Activated CD4-positive, alpha-beta T cell treated with anti-CD3 and anti-CD28 coated beads, Interleukin-2, amount 50 U/mL, for 1 hour (primary cell): Measurements from ENCODE around the gene WDR43.
"Not testable (repeated sequence)": the region's sequence is repeated elsewhere in the genome, so short reads cannot be mapped to it uniquely, and the experiment has no call there.

ENCODE experiments used
- DNase-seq: peaks from one replicate; pipeline ENCODE4 v3.0.0-alpha.2; 2020

The WDR43 gene

DNA sequence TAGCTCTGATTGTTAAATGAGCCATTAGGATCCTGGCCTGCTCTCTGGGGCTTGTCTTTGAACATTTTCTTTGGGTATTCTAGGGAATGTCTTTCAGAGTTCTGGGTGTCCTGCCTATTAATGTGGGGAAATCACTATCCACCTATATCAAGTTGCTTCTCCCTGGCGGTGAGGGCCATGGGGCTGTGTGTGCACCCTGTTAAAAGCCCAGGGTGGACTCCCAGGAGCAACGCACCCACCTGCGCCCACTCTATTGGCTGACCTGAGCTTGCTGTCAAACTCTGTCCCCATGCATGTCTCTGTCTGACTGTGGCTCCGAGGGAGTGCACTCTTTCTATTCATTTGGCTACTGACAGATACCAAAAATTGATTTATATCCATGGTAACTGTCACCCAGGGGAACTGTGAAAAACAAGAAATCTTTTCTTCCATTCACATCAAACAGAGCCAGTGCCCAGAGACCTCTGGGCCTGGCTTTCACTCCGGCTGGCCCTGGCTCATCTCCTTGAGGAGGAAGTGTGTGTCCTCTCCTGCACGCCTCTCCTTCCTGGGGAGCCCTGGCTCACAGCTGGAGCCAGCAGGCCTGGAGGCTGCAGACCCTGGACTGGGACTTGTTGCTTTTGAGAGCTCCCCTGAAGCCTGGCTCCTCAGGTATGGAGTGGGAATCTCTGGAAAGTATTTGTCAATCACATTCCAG lies 76.1 kb downstream of the WDR43 start:
- no peak for DNase-seq

DNA sequence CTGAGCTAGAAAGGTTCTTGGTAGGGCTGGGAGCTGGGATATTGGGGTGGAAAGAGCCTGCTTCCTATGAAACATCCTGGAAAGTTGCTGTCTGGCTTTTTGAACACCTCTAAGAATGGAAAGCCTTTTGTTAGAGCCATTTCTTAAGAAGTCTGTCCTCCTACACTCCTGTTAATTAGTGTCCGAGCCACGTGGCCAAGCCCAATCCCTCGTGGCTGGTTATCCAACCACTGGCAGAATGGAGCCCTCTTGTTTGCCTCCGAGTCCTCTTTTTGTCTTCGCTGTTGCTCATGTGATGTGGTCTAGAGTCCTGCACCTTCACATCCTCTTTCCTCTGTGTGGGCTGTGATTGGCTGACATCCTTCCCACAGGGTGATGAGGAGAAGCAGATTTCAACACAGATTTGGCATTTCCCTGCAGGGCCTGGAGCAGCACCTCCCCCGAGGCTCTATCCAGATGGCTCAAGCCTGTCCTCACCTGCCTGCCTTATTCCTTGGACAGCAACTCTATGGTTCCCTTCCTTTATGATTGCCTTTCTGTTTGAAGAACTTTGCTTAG lies 78.4 kb downstream of the WDR43 start:
- DNase-seq, result no peak

DNA sequence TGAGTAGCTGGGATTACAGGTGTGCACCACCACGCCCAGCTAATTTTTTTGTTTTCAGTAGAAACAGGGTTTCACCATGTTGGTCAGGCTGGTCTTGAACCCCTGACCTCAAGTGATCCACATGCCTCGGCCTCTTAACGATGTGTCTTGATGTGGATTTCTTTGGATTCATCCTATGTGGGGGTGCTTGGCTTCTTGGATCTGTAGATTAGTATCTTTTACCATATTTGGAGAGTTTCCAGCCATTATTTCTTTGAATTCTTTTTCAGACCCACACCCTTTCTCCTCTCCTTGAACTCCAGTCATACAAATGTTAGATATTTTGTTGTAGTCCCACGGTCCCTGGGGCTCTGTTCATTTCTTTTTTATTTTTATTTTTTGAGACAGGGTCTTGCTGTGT lies 79.8 kb downstream of the WDR43 start:
- no peak for DNase-seq

DNA sequence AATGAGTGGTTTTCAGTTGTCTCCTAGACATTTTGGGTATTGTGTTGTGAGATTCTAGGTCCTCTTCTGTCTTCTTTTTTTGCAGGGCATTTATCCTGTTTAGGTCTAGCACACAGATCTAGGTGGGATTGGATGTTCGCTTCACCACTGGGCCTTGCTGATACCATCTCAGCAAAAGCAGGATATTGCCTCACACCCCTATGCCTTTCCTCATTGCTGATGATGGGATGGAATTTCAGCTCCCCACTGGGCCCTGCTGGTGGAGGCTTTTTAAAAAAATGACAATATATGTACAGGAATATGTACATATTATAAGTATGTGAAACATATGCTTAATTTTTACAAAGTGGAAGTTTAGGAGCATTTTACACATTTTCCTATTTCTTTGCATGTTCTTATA lies 81.2 kb downstream of the WDR43 start:
- DNase-seq, result no peak

DNA sequence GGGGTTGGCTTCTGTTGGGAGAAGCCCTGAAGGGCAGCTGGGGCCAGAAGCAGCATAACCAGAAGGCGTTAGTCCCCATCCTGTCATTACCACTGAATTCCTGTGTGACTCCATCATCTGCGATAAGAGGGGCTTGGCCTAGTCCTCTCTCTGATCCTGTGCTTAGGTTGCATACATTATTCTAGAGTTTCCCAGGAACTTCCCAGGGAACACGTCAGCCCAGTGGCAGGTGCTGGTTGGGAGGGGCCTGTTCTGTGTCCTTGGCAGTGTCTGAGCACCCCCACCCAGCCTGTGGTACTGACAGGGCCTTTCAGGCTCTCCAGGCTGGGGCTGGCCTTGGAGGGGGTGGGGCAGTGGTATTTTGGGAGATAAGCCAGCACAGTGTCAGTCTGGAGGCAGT lies 82.1 kb downstream of the WDR43 start:
- DNase-seq, result no peak

DNA sequence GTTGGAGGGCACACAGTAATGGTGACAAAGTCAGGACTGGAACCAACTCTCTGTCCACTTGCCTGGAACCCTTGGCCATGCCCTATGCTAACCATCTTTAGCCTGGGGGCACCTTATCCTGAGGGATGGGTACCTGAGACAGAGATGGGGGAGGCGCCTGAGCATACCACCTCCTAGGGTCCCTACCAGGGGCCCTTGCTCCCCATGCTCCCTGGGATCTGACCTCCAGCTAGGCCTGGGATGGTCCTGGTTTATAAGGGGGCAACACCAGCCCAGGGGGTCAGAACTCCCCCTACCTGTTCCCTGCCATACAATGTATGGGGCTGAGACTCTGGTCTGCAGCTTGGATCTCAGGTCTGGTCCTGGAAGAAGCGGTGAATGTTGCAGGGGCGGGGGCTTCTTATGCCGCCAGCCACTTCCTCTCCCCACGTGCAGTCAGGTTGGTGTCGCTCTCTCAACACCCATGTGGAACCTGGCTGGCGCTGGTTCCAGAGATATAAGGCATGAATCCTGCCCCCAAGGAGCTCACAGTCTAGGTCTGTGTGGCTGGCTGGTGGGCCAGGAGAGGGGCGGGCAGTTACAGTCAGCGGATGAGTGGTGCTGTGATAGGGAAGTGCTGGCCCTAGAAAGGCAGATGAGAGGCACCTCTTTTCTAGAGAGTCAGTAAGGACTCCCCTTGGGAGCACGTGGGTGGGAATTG lies 82.9 kb downstream of the WDR43 start:
- DNase-seq, result no peak

DNA sequence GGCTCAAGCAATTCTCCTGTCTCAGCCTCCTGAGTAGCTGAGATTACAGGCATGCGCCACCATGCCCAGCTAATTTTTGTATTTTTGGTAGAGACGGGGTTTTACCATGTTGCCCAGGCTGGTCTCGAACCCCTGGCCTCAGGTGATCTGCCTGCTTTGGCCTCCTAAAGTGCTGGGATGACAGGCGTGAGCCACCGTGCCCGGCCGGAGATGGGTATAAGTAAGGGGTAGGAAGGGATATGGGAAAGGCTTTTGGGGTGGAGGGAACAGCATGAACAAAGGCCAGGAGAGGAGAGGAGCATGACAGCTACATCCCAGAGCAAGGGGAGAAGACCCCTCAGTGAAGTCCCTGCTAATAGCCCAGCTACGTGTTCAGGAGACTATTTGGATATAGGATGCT lies 83.5 kb downstream of the WDR43 start:
- not testable (repeated sequence) for DNase-seq

DNA sequence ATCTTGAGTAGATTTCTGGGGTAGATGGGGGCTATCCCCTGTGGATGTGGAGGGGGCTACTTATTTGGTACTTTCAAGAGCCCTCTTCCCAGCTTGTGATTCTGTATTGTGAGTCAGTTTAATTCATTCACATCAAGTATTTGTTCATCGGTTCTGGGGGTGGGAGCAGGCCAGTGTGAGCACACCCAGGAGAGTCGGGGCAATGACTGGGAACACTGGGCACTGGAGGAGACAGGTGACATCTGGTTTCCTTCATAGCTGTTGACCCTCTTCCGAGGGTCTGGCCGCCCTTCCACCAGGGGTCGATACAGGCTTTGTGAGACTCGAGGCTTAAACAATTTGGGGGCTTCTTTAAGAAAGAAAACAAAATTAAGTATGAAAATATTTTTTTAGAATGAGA lies 84.1 kb downstream of the WDR43 start:
- no peak for DNase-seq

DNA sequence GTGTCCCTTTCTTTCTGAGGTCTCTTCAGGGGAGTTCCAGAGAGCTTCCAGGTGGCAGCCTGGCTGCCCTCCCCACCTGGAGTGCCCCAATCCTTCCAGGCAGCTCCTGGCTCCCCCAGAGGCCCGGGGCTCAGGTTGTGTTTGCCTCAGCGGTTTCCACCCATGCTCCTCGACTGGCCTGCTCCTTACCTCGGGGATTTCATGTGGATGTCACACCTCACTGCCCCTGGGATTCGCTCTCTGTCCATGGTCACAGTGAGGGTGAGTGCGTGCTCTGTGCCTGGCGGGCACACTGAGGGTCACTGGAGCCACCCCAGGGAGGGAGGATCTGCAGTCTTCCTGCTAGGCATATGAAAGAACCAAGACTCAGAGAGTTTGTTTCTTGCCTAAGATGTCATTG lies 84.6 kb downstream of the WDR43 start:
- DNase-seq, result no peak

DNA sequence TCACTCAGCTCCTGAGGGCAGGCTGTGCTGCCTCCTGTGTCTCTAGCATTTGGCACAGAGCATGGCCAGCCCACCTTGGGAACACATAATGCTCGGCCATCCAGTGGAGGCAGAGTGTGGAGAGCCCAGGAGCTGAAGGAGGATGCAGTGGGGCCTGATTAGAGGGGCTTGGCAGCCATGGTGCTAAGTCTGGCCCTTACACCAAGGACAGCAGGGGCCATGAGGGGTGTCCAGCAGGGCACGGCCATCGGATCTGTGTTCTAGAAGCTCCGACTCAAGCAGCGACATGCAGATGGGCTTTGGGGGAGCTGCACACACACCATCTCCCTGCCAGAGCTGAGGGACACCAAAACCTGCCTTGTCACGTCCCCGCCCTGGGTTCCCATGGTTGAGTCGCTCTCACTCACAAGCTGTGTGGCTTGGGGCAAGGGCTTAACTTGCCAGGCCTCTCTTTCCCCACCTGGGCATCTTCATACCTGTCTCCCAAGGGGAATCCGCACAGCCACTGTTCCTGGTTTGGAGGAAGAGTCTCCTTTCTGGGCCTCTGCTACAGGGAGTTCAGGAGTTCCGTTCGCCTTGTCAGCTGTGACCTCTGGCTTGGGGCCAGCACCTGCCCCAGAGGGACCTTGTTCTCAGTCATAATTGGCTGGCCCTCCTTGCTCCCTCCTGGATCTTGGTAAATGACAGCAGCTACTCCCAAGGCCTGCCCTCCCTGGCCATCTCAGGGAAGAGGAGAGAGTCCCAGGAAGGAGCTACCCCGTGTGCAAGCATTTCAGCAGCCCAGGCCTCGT lies 85.3 kb downstream of the WDR43 start:
- DNase-seq, result no peak

DNA sequence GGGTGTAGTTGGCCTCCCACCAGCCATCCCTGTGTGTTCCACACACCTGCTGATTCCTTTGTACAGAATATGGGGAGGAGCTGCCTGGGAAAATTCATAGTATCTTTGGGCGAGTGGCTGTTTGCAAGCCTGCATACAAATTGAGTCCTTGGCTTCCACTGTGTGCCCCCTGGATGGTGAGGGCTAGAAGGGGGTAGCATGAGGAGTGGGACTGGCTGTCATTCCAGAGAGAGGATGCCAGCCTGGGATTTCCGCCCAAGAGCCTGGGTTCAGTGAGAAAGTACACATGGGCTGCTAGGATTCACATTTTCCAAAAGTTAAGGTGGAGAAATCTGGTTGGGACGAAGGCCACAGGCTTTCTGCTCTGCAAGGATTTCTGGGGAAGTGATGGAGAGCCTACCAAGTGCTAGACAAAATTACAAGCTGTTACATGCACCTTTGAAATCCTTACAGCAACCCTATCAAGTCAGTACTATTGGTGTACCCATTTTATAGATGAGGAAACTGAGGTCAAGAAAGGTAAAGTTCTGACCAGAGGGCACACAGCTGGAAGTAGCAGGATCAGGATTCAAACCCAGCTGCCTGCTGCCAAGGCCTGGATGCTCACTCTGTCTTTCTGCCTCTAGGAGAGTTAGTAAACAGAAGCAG lies 86.0 kb downstream of the WDR43 start:
- no peak for DNase-seq

DNA sequence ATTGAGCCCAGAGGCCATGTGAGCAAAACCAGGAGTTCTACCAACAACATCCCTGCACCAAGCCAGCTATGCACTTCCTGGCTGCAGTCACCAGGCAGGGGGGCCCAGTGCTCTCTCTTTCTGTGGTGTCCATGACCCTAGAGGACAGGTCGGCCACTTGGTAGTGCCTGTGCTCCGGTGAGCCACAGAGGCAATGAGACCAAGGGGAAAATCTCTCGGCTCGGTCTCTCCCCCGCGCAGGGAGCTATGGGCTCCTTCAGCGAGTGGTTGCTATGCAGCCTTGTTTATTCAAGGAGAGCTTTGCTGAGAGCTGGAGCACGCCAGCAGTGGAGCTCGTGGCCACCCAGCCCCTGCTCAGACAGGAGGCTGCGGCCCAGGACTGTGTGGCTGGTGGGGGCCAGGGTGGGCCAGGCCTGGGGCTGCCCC lies 86.6 kb downstream of the WDR43 start, which contains the start of gene TOGARAM2:
TSS of gene TOGARAM2 (plus strand) at position 283 of the 426 bp plus-strand sequence. CDS start 13,537 bp downstream, outside the sequence.
- no peak for DNase-seq

DNA sequence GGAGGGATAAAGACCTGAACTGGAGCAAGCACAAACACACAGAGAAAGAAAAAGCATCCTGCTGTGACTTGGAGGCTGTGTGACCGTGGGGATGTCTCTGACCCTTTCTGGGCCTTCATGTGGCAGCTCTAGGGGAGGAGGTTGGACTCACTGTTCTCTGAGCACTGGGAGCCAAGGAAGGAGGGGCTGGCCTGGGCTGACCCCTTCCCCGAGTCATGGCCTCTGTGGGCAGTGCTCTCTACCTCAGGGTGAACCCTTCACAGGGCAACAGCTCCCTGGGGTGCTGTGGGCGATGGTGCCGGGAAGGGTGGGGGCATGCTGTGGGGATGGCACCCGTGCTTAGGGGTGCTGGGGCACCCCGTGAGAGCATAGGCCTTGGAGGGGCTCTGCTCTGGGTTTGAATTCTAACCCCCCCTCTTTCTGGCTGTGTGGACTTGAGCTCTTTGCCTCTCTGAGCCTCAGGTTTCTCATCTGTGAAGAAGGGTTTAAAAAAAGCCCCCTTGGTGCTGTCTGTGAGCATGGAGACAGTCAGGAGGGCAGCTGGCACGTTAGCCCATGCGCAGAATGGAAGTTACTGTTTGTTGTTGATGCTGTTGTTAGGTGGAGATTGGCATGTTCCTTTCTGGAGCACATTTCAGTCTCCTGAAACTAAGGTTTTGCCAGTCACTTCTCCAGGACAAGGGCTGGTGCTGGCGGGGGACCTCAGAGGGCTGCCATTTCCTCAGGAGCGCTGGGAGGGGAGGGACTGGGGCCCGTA lies 87.3 kb downstream of the WDR43 start:
- no peak for DNase-seq

DNA sequence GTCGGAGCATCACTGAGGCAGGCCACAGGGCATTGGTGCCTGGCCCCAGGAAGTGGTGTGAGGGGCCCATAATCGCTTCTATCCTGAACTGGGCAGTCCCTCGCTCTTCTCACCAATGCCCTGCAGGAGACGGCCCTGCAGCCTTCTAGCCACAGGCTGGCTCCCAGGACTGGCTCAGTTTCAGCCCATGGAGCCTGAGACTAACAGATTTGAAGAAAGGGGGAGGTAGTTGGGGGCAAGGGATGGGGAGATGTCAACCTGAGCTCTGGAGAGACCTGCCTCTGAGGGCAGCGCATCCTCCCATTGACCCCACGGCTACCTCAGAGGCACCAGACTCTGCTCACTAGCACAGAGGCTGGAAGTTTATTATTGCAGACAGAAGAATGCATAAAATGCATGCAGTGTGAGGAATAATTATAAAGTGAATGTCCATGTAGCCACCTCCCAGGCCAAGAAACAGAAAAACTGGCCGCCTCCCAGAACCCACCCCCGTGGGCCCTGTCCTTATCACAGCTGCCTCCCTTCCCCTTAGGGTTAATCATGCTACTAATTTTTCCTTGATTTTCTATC lies 88.0 kb downstream of the WDR43 start:
- DNase-seq, result no peak

DNA sequence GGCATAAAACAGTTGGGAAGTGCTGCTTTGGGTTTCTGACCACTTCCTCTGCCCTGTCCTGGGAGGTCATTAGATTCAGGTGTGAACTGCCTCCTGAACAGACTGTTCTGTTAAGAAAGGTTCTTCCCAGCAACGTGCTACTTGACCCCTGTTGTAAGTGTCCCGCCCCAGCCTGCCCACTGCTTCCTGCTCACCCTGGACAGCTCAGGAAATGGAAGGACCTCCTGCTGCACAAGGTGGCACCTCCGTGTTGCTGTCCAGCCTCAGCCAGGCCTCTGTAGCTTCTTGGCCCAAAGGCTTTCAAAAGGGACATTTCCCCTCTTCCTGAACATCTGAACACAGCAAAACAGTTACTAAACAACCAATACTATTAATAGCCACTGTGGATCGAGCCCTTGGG lies 92.0 kb downstream of the WDR43 start:
- DNase-seq, result no peak

DNA sequence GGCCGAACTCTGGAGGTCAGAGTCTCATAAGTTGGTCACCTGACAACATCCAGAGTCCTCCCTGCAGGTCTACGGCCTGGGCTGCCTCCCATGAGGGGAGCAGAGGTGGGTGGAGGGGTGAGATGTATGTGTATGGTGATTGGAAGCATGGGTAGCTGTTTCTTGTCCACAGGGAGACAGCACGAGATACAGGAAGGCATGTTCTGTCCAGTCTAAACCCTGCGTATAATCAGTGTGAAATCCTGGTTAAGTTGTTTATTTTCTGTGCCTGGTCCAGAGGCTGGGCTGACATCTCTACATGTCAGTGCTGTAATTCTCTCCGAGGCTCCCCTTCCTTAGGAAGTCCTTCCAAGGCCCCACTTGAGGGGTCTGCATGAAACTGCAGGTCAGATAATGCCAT lies 95.5 kb downstream of the WDR43 start:
- no peak for DNase-seq

DNA sequence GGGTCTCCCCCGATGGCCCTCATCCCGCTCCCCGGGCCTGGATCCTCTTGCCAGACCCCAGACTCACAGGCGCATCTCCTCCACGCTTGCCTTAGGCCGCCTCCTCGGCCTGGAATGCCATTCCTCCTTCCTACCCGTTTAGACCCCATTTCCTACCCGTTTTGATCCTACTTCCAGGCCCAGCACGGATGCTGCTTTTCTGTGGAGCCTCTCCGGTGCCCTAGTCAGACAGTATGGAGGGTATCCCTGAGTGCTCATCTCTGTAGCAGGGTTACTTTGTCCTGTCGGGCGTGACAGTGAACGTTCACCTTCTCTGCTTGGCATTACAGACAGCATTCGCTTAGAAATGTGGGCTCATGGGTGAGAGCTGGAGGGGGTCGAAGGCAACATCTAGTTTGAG lies 96.0 kb downstream of the WDR43 start:
- no peak for DNase-seq

DNA sequence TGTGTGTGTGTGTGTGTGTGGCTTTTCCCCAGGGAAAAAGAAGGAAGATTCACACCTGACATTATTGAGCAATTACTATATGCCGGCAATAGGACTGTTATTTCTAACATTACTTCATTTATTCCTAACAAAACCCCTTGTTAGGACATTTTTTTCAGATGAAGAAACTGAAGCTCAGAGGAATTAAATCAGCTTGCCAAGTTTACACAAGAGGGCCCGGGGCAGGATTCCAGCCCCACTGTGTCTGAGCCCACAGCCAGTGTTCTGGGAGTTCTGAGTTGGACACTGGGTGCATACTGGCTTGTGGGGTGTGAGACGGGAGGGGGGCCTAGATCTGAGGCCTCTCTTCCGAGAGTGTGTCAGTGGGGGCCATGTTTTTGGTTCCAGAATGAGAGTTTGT lies 96.6 kb downstream of the WDR43 start:
- no peak for DNase-seq

DNA sequence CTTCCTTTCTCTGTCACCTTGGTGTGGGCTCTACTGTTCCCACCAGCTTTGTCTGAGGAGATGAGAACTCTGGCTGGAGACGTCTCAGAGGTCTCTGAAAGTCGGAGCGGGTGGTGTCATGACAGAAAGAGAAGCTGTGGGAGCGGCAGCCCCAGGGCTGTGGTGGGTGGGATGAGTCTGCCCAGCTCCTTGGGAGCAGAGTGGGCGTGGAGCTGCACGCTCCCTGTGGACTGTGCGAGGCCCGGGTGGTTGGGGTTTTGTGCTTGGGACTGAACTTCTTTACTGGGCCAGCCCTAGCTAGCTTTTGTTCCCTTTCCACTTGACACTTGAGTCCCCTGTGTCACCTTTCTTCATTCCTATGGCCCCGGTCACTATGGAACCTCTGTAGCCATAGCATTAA lies 97.0 kb downstream of the WDR43 start:
- no peak for DNase-seq

DNA sequence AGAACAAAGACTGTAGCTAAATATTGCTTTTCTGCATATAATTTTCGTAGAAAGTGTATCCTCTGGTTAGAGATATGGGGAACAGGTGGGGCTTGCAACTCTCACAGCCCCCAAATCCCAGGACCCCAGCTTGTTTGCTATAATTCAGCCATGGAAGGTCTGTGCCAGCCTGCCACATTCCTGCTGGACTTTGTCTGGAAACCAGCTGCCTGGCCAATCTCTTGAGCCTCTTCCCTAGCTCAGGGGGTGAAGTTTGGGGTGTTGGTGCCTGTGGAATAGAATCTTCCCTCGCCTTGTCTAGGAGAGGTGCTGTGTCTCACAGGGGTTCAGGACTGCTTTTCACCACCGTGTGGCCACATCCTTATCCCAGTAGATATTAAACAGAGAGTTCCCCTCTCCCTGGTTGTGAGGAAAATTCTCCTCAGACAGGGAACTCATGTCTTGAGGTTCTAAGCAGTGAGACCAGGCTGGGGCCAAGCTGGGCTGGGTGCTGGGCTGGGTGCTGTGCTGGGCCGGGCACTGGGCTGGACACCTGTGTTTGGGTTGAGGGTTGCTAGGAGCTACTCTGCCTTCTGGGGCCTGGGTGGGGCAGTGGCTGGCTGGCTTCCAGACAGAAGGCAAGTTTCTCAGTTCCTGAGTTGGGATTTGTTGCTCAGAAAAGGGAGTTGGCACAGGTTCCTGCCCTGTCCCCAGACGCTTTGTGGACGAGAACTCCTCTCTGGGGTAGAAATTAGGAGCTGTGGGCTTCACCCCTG lies 98.9 kb downstream of the WDR43 start:
- DNase-seq, result no peak

DNA sequence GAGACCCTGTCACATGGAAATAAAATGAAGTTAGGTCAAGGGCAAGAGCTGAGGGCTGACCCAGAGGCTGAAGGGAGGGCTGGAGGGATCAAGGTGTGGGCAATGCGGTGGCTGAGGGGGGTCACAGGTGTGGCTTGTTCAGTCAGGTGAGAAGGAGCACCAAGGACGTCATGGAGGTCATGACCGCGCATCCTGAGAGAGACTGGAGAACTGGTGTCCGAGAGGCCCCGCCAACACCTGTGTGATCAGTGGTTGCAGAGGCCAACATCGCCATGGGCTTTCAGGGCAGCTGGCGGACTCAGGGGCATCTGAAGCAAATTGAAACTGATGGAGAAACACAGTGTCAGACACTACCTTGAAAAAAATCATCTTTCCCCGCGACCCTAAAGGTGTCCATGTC lies 99.6 kb downstream of the WDR43 start:
- DNase-seq, result no peak
